HG03457 (cell line): Measurements from ENCODE around the gene C2orf49.
A peak's percentile ranks its signal among the peaks of the same experiment; 100 is the strongest.

Source experiments
- ATAC-seq: cut with Tn5 transposase; IDR thresholded peaks from one replicate; pipeline ENCODE4 v1.9.1; 2021; ENCODE audit warnings: moderate number of reproducible peaks; ENCODE audit not compliant: unreplicated experiment

The C2orf49 gene

GRCh38 chr2:105337122-105338019, at the start of gene C2orf49:
C2orf49 (plus strand) TSS chr2:105337540; CDS start chr2:105337588, 48 bp downstream.
- ATAC-seq, result peak; percentile 77

GRCh38 chr2:105287692-105288091, 49.6 kb upstream of the C2orf49 start:
- no peak for ATAC-seq

GRCh38 chr2:105288133-105288532, 49.2 kb upstream of the C2orf49 start:
- no peak for ATAC-seq

GRCh38 chr2:105290981-105291660, 46.2 kb upstream of the C2orf49 start:
- ATAC-seq, result no peak

GRCh38 chr2:105291981-105292380, 45.4 kb upstream of the C2orf49 start:
- no peak for ATAC-seq

- no peak for ATAC-seq
Observed at GRCh38 chr2:105294046-105294445, 43.3 kb upstream of the C2orf49 start.

GRCh38 chr2:105294844-105295481, 42.4 kb upstream of the C2orf49 start:
- ATAC-seq, result no peak

GRCh38 chr2:105296017-105296611, 41.2 kb upstream of the C2orf49 start:
- ATAC-seq, result no peak

- no peak for ATAC-seq
Observed at GRCh38 chr2:105297216-105297615, 40.1 kb upstream of the C2orf49 start.

- no peak for ATAC-seq
Observed at GRCh38 chr2:105298017-105298416, 39.3 kb upstream of the C2orf49 start.

- ATAC-seq, result no peak
Observed at GRCh38 chr2:105299290-105299689, 38.0 kb upstream of the C2orf49 start.

GRCh38 chr2:105301646-105302045, 35.7 kb upstream of the C2orf49 start:
- no peak for ATAC-seq

- no peak for ATAC-seq
Observed at GRCh38 chr2:105307146-105307545, 30.2 kb upstream of the C2orf49 start.

GRCh38 chr2:105307550-105307949, 29.8 kb upstream of the C2orf49 start:
- no peak for ATAC-seq

- no peak for ATAC-seq
Observed at GRCh38 chr2:105307962-105308361, 29.4 kb upstream of the C2orf49 start.

- no peak for ATAC-seq
Observed at GRCh38 chr2:105308382-105309146, 28.8 kb upstream of the C2orf49 start.

- no peak for ATAC-seq
Observed at GRCh38 chr2:105309147-105309545, 28.2 kb upstream of the C2orf49 start.

- no peak for ATAC-seq
Observed at GRCh38 chr2:105313877-105314276, 23.5 kb upstream of the C2orf49 start.

GRCh38 chr2:105315314-105315713, 22.0 kb upstream of the C2orf49 start:
- ATAC-seq, result peak; percentile 64

GRCh38 chr2:105317937-105318336, 19.4 kb upstream of the C2orf49 start:
- no peak for ATAC-seq
